Esophagus muscularis mucosa (tissue), 3 donors: ENCODE measurements around the gene SYT5.

Source experiments
- POLR2A ChIP-seq: fragments of 450-650 bp; IDR thresholded peaks from one replicate; pipeline ENCODE4 v1.6.1; 2017; ENCODE audit warnings: antibody characterized with exemption, moderate library complexity, mild to moderate bottlenecking, low read depth
- TF ChIP-seq, protein P1 (sequence below), 3 experiments: fragments of 200-600 bp in 2 of 3; fragments of 450-650 bp in 1 of 3; sonication (generic) in 2 of 3; IDR thresholded peaks; one replicate each; pipeline ENCODE4 v1.5.1; 2017 to 2019; ENCODE audit warnings: antibody characterized with exemption in 3 of 3, mild to moderate bottlenecking in 2 of 3, moderate library complexity in 1 of 3

DNA sequence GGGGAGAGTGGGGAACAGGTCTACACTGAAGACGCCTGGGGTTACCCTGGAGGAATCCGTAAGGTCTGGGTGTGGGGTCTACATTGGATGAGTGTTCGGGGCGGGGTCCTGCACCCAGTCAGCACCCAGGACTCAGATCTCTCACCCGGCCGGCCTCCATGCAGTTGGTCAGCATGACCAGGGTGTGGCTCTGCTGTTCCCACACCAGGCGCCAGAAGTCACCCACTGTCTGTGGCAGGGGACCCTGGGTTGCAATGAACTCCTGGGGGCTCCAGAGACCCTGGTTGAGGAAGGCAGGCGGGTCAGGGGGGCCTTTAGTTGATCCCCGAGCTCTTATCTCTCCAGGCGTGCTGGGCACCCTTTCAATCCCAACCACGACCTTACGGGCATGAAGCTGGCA lies 6.0 kb upstream of the SYT5 start:
- TF ChIP-seq, protein P1, sequence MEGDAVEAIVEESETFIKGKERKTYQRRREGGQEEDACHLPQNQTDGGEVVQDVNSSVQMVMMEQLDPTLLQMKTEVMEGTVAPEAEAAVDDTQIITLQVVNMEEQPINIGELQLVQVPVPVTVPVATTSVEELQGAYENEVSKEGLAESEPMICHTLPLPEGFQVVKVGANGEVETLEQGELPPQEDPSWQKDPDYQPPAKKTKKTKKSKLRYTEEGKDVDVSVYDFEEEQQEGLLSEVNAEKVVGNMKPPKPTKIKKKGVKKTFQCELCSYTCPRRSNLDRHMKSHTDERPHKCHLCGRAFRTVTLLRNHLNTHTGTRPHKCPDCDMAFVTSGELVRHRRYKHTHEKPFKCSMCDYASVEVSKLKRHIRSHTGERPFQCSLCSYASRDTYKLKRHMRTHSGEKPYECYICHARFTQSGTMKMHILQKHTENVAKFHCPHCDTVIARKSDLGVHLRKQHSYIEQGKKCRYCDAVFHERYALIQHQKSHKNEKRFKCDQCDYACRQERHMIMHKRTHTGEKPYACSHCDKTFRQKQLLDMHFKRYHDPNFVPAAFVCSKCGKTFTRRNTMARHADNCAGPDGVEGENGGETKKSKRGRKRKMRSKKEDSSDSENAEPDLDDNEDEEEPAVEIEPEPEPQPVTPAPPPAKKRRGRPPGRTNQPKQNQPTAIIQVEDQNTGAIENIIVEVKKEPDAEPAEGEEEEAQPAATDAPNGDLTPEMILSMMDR (IDR thresholded peaks at IDR 0.05): no peak
- no peak for TF ChIP-seq POLR2A
